NT2/D1 (cell line): ENCODE results near the gene PLEKHD1.
"Not testable (repeated sequence)": the region's sequence is repeated elsewhere in the genome, so short reads cannot be mapped to it uniquely, and the experiment has no call there.

Experiments used
- DNase-seq: peaks from one replicate; pipeline ENCODE4 v3.0.0-alpha.2; 2011; ENCODE audit warnings: low read depth, low spot score
- H3K27me3 ChIP-seq: 2 replicates; pipeline ENCODE4 v1.6.0; 2011; ENCODE audit warnings: mild to moderate bottlenecking; ENCODE audit not compliant: insufficient read length, insufficient read depth
- H3K36me3 ChIP-seq: 2 replicates; pipeline ENCODE4 v1.6.1; 2011; ENCODE audit warnings: mild to moderate bottlenecking, low read length, mixed read lengths; ENCODE audit not compliant: insufficient read depth, insufficient read length
- H3K4me1 ChIP-seq: 2 replicates; pipeline ENCODE4 v1.5.1; 2011; ENCODE audit not compliant: insufficient read depth, insufficient read length
- H3K4me3 ChIP-seq: 2 replicates; pipeline ENCODE4 v1.5.1; 2011; ENCODE audit warnings: low read depth; ENCODE audit not compliant: insufficient read length
- H3K9ac ChIP-seq: 2 replicates; pipeline ENCODE4 v1.6.0; 2011; ENCODE audit warnings: low read depth; ENCODE audit not compliant: insufficient read length
- H3K9me3 ChIP-seq: 2 replicates; pipeline ENCODE4 v1.5.1; 2011; ENCODE audit warnings: mild to moderate bottlenecking, low read length; ENCODE audit not compliant: insufficient read depth
- SUZ12 ChIP-seq: IDR thresholded peaks from 2 replicates; pipeline ENCODE4 v1.6.1; 2011; ENCODE audit not compliant: insufficient read length, insufficient read depth; ENCODE audit errors: extremely low read depth
- YY1 ChIP-seq: IDR thresholded peaks from 2 replicates; pipeline ENCODE4 v1.6.1; 2011; ENCODE audit not compliant: insufficient read length, insufficient read depth
- ZNF274 ChIP-seq: IDR thresholded peaks from 2 replicates; pipeline ENCODE4 v1.6.1; 2011; ENCODE audit warnings: mild to moderate bottlenecking, low read depth, low read length

PLEKHD1 gene

GRCh38 chr14:69490219-69490918 is 5.8 kb downstream of the PLEKHD1 start:
- Histone ChIP-seq H3K4me1 (peaks cover 4% of the 10 kb centered on the region), H3K4me3 (no peak overlapping the region), H3K9me3 (no peaks in the 10 kb centered on the region), H3K27me3 (peaks cover 29% of the 10 kb centered on the region), H3K9ac (no peak overlapping the region), H3K36me3 (no peaks in the 10 kb centered on the region)
- TF ChIP-seq YY1 (no peak), SUZ12 (no peak), ZNF274 (no peak)
- no peak for DNase-seq

GRCh38 chr14:69491193-69491592 is 6.7 kb downstream of the PLEKHD1 start:
- H3K9me3 ChIP-seq, result no peaks in the 10 kb centered on the region
- no peak overlapping the region for H3K4me3 ChIP-seq
- H3K9ac ChIP-seq, result no peak overlapping the region
- no peaks in the 10 kb centered on the region for H3K36me3 ChIP-seq
- H3K4me1 ChIP-seq, result peaks cover 4% of the 10 kb centered on the region
- no peak for DNase-seq
- H3K27me3 ChIP-seq, result peaks cover 21% of the 10 kb centered on the region
- TF ChIP-seq SUZ12 (no peak), YY1 (no peak), ZNF274 (no peak)

GRCh38 chr14:69493038-69493437 is 8.5 kb downstream of the PLEKHD1 start:
- Histone ChIP-seq H3K9ac (no peak overlapping the region), H3K9me3 (no peaks in the 10 kb centered on the region), H3K27me3 (peaks cover 7% of the 10 kb centered on the region), H3K4me1 (peaks cover 2% of the 10 kb centered on the region), H3K36me3 (no peaks in the 10 kb centered on the region), H3K4me3 (no peak overlapping the region)
- DNase-seq, result no peak
- TF ChIP-seq SUZ12 (no peak), YY1 (no peak), ZNF274 (no peak)

GRCh38 chr14:69493791-69494190 is 9.3 kb downstream of the PLEKHD1 start:
- no peak for TF ChIP-seq ZNF274
- TF ChIP-seq SUZ12, result no peak
- TF ChIP-seq YY1, result no peak
- H3K4me3 ChIP-seq, result no peak overlapping the region
- no peaks in the 10 kb centered on the region for H3K36me3 ChIP-seq
- no peak overlapping the region for H3K9ac ChIP-seq
- no peaks in the 10 kb centered on the region for H3K4me1 ChIP-seq
- H3K27me3 ChIP-seq, result peaks cover 3% of the 10 kb centered on the region
- H3K9me3 ChIP-seq, result no peaks in the 10 kb centered on the region
- DNase-seq, result no peak

GRCh38 chr14:69495341-69495921 is 10.9 kb downstream of the PLEKHD1 start:
- Histone ChIP-seq H3K9ac (no peak overlapping the region), H3K9me3 (no peaks in the 10 kb centered on the region)
- no peak for DNase-seq

GRCh38 chr14:69497866-69498265 is 13.3 kb downstream of the PLEKHD1 start:
- H3K9me3 ChIP-seq, H3K36me3 ChIP-seq, H3K4me3 ChIP-seq, DNase-seq, H3K27me3 ChIP-seq, H3K9ac ChIP-seq: not testable (repeated sequence)
- H3K4me1 ChIP-seq, result peaks cover 14% of the 10 kb centered on the region

More at GRCh38 chr14:69495341-69495921, 10.9 kb downstream of the PLEKHD1 start:
- no peak for TF ChIP-seq YY1
- no peaks in the 10 kb centered on the region for H3K27me3 ChIP-seq
- peaks cover 3% of the 10 kb centered on the region for H3K4me1 ChIP-seq
- H3K36me3 ChIP-seq, result no peaks in the 10 kb centered on the region
- no peak overlapping the region for H3K4me3 ChIP-seq

GRCh38 chr14:69498286-69498685 is 13.8 kb downstream of the PLEKHD1 start:
- H3K36me3 ChIP-seq, H3K27me3 ChIP-seq, H3K4me3 ChIP-seq, DNase-seq, H3K9me3 ChIP-seq, H3K9ac ChIP-seq: not testable (repeated sequence)
- peaks cover 15% of the 10 kb centered on the region for H3K4me1 ChIP-seq
